Endothelial cell of umbilical vein (primary cell): ENCODE data around the gene ANP32A. TPM values are rescaled to one million over a fixed set of nuclear protein-coding genes. Genes with fewer than 3 reads are reported as not detected.

Source experiments
- BruUV-seq: library from RNA; stranded (reverse); fragments of 400-500 nt; replicated peaks from 2 replicates; lab custom pipeline; 2021; lab: Mats Ljungman, UMichigan
- CTCF ChIA-PET: fragments of 300-600, 350-600 bp; sonication (Branson Sonifier 250); formaldehyde crosslinking; loops from one replicate; lab custom pipeline; 2021; ENCODE audit warnings: antibody characterized with exemption, inconsistent platforms; lab: Charles Lee
- POLR2A ChIA-PET: fragments of 300-600, 350-600 bp; sonication (Branson Sonifier 250); formaldehyde crosslinking; loops from one replicate; lab custom pipeline; 2021; ENCODE audit warnings: antibody characterized with exemption, inconsistent platforms; lab: Charles Lee
- DNase-seq: peaks from one replicate; pipeline ENCODE4 v3.0.0-alpha.2; 2011; ENCODE audit warnings: low read depth, low spot score
- FAIRE-seq: peaks from 2 replicates; lab custom pipeline; 2011; peaks lifted over from hg19 to GRCh38; lab: Jason Lieb, UNC
- H2AFZ ChIP-seq: 2 replicates; pipeline ENCODE4 v1.6.0; 2012; ENCODE audit warnings: low read depth, low read length, control low read depth, inconsistent platforms
- H3K27ac ChIP-seq: 2 replicates; pipeline ENCODE4 v1.5.1; 2011; ENCODE audit warnings: low read depth, mild to moderate bottlenecking, control low read depth, low read length, moderate library complexity; ENCODE audit not compliant: insufficient read depth
- H3K27me3 ChIP-seq, 2 experiments: 2 replicates each; pipeline versions ENCODE4 v1.6.0 to v1.6.1; 2011; ENCODE audit warnings: low read length in 2 of 2, mixed read lengths in 1 of 2; ENCODE audit not compliant: control insufficient read depth in 2 of 2, insufficient read depth in 2 of 2
- H3K36me3 ChIP-seq, 2 experiments: 2 replicates in 1 of 2; 3 replicates in 1 of 2; pipeline ENCODE4 v1.5.1; 2011; ENCODE audit warnings: low read length in 2 of 2, mild to moderate bottlenecking in 1 of 2, moderate library complexity in 1 of 2; ENCODE audit not compliant: control insufficient read depth in 2 of 2, insufficient read depth in 2 of 2; ENCODE audit errors: extremely low read depth in 1 of 2
- H3K4me1 ChIP-seq: 3 replicates; pipeline ENCODE4 v1.5.1; 2011; ENCODE audit warnings: mild to moderate bottlenecking, low read length; ENCODE audit not compliant: control insufficient read depth, insufficient read depth; ENCODE audit errors: extremely low read depth
- H3K4me2 ChIP-seq: 2 replicates; pipeline ENCODE4 v1.6.1; 2011; ENCODE audit warnings: low read length, control low read depth, mixed read lengths; ENCODE audit not compliant: insufficient read depth
- H3K4me3 ChIP-seq, 3 experiments: fragments of 200-600 bp in 1 of 3; sonication (generic), shearing (Covaris generic) in 1 of 3; replicated peaks in 1 of 3; 2 replicates each; pipeline ENCODE4 v1.5.1; 2011 to 2016; ENCODE audit warnings: control low read depth in 3 of 3, low read length in 3 of 3, mild to moderate bottlenecking in 2 of 3, inconsistent platforms in 1 of 3, low read depth in 1 of 3, moderate library complexity in 1 of 3; ENCODE audit not compliant: insufficient read depth in 1 of 3
- H3K79me2 ChIP-seq: 2 replicates; pipeline ENCODE4 v1.6.0; 2012; ENCODE audit warnings: low read length, inconsistent platforms; ENCODE audit not compliant: control insufficient read depth, insufficient read depth
- H3K9ac ChIP-seq: replicated peaks from 2 replicates; pipeline ENCODE3; 2011; ENCODE audit warnings: low read length, control low read depth; ENCODE audit not compliant: insufficient read depth; ENCODE audit errors: extremely low read depth
- H3K9me1 ChIP-seq: replicated peaks from 3 replicates; pipeline ENCODE4 v1.6.0; 2011; ENCODE audit warnings: mild to moderate bottlenecking, low read length; ENCODE audit not compliant: control insufficient read depth, insufficient read depth; ENCODE audit errors: extremely low read depth
- H3K9me3 ChIP-seq: replicated peaks from 2 replicates; pipeline ENCODE4 v1.5.1; 2012; ENCODE audit warnings: low read length, inconsistent platforms; ENCODE audit not compliant: control insufficient read depth, insufficient read depth
- H4K20me1 ChIP-seq: replicated peaks from 2 replicates; pipeline ENCODE3; 2011; ENCODE audit warnings: mild to moderate bottlenecking, low read length; ENCODE audit not compliant: control insufficient read depth, insufficient read depth; ENCODE audit errors: extremely low read depth
- CTCF ChIP-seq, 2 donors: IDR thresholded peaks; 1 replicate in 1 of 2; 2 replicates in 1 of 2; pipeline ENCODE4 v1.5.1; 2011; ENCODE audit warnings: low read length in 2 of 2, mild to moderate bottlenecking in 2 of 2, moderate library complexity in 2 of 2, control low read depth in 1 of 2, inconsistent platforms in 1 of 2, low read depth in 1 of 2; ENCODE audit not compliant: insufficient read depth in 1 of 2; ENCODE audit errors: extremely low read depth in 1 of 2
- EZH2 ChIP-seq: IDR thresholded peaks from 2 replicates; pipeline ENCODE4 v1.6.1; 2012; ENCODE audit warnings: borderline replicate concordance, low read depth, mild to moderate bottlenecking, moderate library complexity, low read length, inconsistent platforms; ENCODE audit not compliant: severe bottlenecking
- FOS ChIP-seq: IDR thresholded peaks from 2 replicates; pipeline ENCODE4 v1.6.1; 2011; ENCODE audit warnings: mild to moderate bottlenecking, low read length, moderate library complexity, borderline replicate concordance; ENCODE audit not compliant: insufficient read depth
- GATA2 ChIP-seq: IDR thresholded peaks from 2 replicates; pipeline ENCODE4 v1.7.0; 2011; ENCODE audit warnings: low read depth, mild to moderate bottlenecking, moderate library complexity, mixed read lengths, low read length; ENCODE audit not compliant: insufficient read length, insufficient read depth
- JUN ChIP-seq: IDR thresholded peaks from 2 replicates; pipeline ENCODE4 v1.6.1; 2011; ENCODE audit warnings: borderline replicate concordance, low read depth; ENCODE audit not compliant: insufficient read length, insufficient read depth
- MAX ChIP-seq: IDR thresholded peaks from 2 replicates; pipeline ENCODE4 v1.6.1; 2011; ENCODE audit not compliant: insufficient read depth, insufficient read length
- MYC ChIP-seq: IDR thresholded peaks from one replicate; pipeline ENCODE4 v1.6.1; 2011; ENCODE audit warnings: mild to moderate bottlenecking, low read depth, low read length
- POLR2A ChIP-seq: IDR thresholded peaks from 2 replicates; pipeline ENCODE4 v1.6.1; 2012; ENCODE audit warnings: low read depth, mild to moderate bottlenecking, control low read depth, low read length
- POLR2AphosphoS5 ChIP-seq: IDR thresholded peaks from 2 replicates; pipeline ENCODE4 v1.6.1; 2012; ENCODE audit warnings: low read depth, mild to moderate bottlenecking, control low read depth, low read length, moderate library complexity; ENCODE audit not compliant: insufficient read depth
- dilution Hi-C: fragments of 300-500 bp; cut with MboI; formaldehyde crosslinking; loops from one replicate; pipeline ENCODE4 v1.15.0; 2019; ENCODE audit warnings: low sequenced_read_pairs; ENCODE audit not compliant: extremely low pct_ligation_motif_present
- intact Hi-C: fragments of 100-400 bp; cut with micrococcal nuclease; formaldehyde crosslinking; loops from one replicate; pipeline ENCODE4 v1.10.0; 2022
- polyA plus RNA-seq, 4 experiments: library from polyadenylated mRNA; depleted of rRNA in 3 of 4; stranded (reverse) in 3 of 4; unstranded in 1 of 4; fragments of >200 nt; gene quantifications; 2 replicates each; pipeline versions ENCODE4 v1.2.1 to v1.2.3, GENCODE V29; 2011 to 2012; ENCODE audit warnings: missing spikeins in 1 of 4
- total RNA-seq: library from RNA; stranded (reverse); gene quantifications from 2 replicates; pipeline ENCODE4 v1.2.3, GENCODE V29; 2021

The ANP32A gene
- total and polyA plus RNA-seq, 2 donors (not counting 3 experiments of a cell fraction or from before 2014, with no cell fraction given), result 37.9 to 169 TPM

- no peak for DNase-seq
- no peak for TF ChIP-seq POLR2AphosphoS5
- no peak for TF ChIP-seq JUN
- TF ChIP-seq FOS, result no peak
- H4K20me1 ChIP-seq, result no peaks in the 10 kb centered on the region
- H2AFZ ChIP-seq, result no peak overlapping the region
- no peak overlapping the region for H3K27ac ChIP-seq
- intact Hi-C loops (no loop called here), dilution Hi-C loops (no loop called here)
- H3K9ac ChIP-seq, result no peak overlapping the region
- no peaks in the 10 kb centered on the region for H3K79me2 ChIP-seq
- no peak for FAIRE-seq
- CTCF ChIA-PET, result interaction anchor here (1.0 kb wide), 1 partner anchor 97 kb away, joined by 4 read pairs; no protein-coding TSS in a partner anchor
- H3K4me1 ChIP-seq, result peaks cover 14% of the 10 kb centered on the region
- H3K36me3 ChIP-seq, result peaks cover 10 to 21% of the 10 kb centered on the region in 2 experiments
- no peaks in the 10 kb centered on the region for H3K27me3 ChIP-seq
- H3K4me2 ChIP-seq, result no peak overlapping the region
- no peaks in the 10 kb centered on the region for H3K9me3 ChIP-seq
- no TSS peak for BruUV-seq
- H3K9me1 ChIP-seq, result no peaks in the 10 kb centered on the region
- POLR2A ChIA-PET, result no interaction called here
- H3K4me3 ChIP-seq, result no peak overlapping the region
Observed at GRCh38 chr15:68778876-68779275, 41.8 kb downstream of the ANP32A start.

GRCh38 chr15:68776477-68777270 lies 44.0 kb downstream of the ANP32A start:
- TF ChIP-seq GATA2 (no peak), MYC (no peak), POLR2A (no peak), CTCF (IDR thresholded peaks at IDR 0.05; ENCODE audit: extremely low read depth in 1 of 2, insufficient read depth in 1 of 2, low read depth in 1 of 2, low read length in 2 of 2) (no peak), MAX (no peak), FOS (no peak), POLR2AphosphoS5 (no peak), JUN (no peak), EZH2 (no peak)
- Histone ChIP-seq H3K4me3 (no peak overlapping the region), H4K20me1 (no peaks in the 10 kb centered on the region), H3K27ac (no peak overlapping the region), H3K27me3 (no peaks in the 10 kb centered on the region), H3K9me3 (no peaks in the 10 kb centered on the region), H2AFZ (no peak overlapping the region), H3K9me1 (no peaks in the 10 kb centered on the region), H3K9ac (no peak overlapping the region), H3K79me2 (no peaks in the 10 kb centered on the region), H3K36me3 (peaks cover 10 to 14% of the 10 kb centered on the region in 2 experiments), H3K4me2 (no peak overlapping the region), H3K4me1 (peaks cover 4% of the 10 kb centered on the region)
- CTCF ChIA-PET, result no interaction called here
- DNase-seq, result no peak
- POLR2A ChIA-PET, result interaction anchor here (0.5 to 0.6 kb wide), 2 partner anchors 31 to 52 kb away, joined by 3 read pairs; no protein-coding TSS in a partner anchor
- no TSS peak for BruUV-seq
- no peak for FAIRE-seq
- intact Hi-C loops (no loop called here), dilution Hi-C loops (no loop called here)
